Thoracic aorta (tissue), 2 donors: ENCODE data around the gene ZFP82. TPM values are rescaled to one million over a fixed set of nuclear protein-coding genes. Genes with fewer than 3 reads are reported as not detected.

Source experiments
- ATAC-seq: fragments of 150-250 bp; one replicate; pipeline ENCODE4 v1.8.0; 2017; ENCODE audit warnings: low read depth; ENCODE audit not compliant: insufficient number of reproducible peaks, low FRiP score
- DNase-seq: peaks from one replicate; pipeline ENCODE4 v3.0.0-alpha.2; 2020; ENCODE audit warnings: low spot score
- H3K27ac ChIP-seq, 2 donors: fragments of 200-600 bp; sonication (generic); 1 replicate in 1 of 2; 2 replicates in 1 of 2; pipeline ENCODE4 v1.5.1; 2016; ENCODE audit warnings: mild to moderate bottlenecking in 2 of 2, moderate library complexity in 2 of 2
- H3K27me3 ChIP-seq: fragments of 200-600 bp; sonication (generic); replicated peaks from 2 replicates; pipeline ENCODE4 v1.6.0; 2016; ENCODE audit warnings: mild to moderate bottlenecking; ENCODE audit not compliant: insufficient read depth
- H3K36me3 ChIP-seq: fragments of 200-600 bp; sonication (generic); one replicate; pipeline ENCODE4 v1.5.1; 2016
- H3K4me1 ChIP-seq, 2 donors: fragments of 200-600 bp; sonication (generic); 1 replicate in 1 of 2; 2 replicates in 1 of 2; pipeline versions ENCODE4 v1.5.1 to v1.6.0; 2016; ENCODE audit warnings: low read depth in 2 of 2, mild to moderate bottlenecking in 1 of 2; ENCODE audit not compliant: control insufficient read depth in 1 of 2
- H3K4me3 ChIP-seq: fragments of 200-600 bp; sonication (generic); 2 replicates; pipeline ENCODE4 v1.5.1; 2016; ENCODE audit warnings: mild to moderate bottlenecking
- H3K9me3 ChIP-seq: fragments of 200-600 bp; sonication (generic); 2 replicates; pipeline ENCODE4 v1.5.1; 2016
- CTCF ChIP-seq: fragments of 200-600 bp; sonication (generic); IDR thresholded peaks from one replicate; pipeline ENCODE4 v1.5.1; 2019; ENCODE audit warnings: antibody characterized with exemption
- total RNA-seq, 2 donors: library from RNA; depleted of rRNA; stranded (reverse); fragments of >200 nt; gene quantifications; one replicate each; pipeline versions ENCODE4 v1.1.0 to v1.2.3, GENCODE V29; 2016

ZFP82 gene
- total RNA-seq, 2 donors from 2014 or later, result 4.2 to 14.4 TPM

GRCh38 chr19:36392916-36393673 is 25.3 kb downstream of the ZFP82 start:
- H3K27me3 ChIP-seq, result no peaks in the 10 kb centered on the region
- TF ChIP-seq CTCF, result no peak
- no peaks in the 10 kb centered on the region for H3K4me1 ChIP-seq
- peaks cover 41% of the 10 kb centered on the region for H3K36me3 ChIP-seq
- peaks cover 94% of the 10 kb centered on the region for H3K9me3 ChIP-seq
- DNase-seq (no peak), ATAC-seq (no peak)
- no peak overlapping the region for H3K4me3 ChIP-seq
- H3K27ac ChIP-seq, result no peak overlapping the region

- H3K4me1 ChIP-seq, result peaks cover 8 to 19% of the 10 kb centered on the region in 2 donors
- H3K9me3 ChIP-seq, result no peaks in the 10 kb centered on the region
- H3K36me3 ChIP-seq, result no peaks in the 10 kb centered on the region
- no peak for TF ChIP-seq CTCF
- no peak for ATAC-seq
- H3K4me3 ChIP-seq, result peak overlapping the region; percentile 94
- H3K27me3 ChIP-seq, result no peaks in the 10 kb centered on the region
- DNase-seq, result no peak
- peak overlapping the region in 1 of 2 donors; percentile 90 for H3K27ac ChIP-seq
Observed at GRCh38 chr19:36379510-36379819, 39.0 kb downstream of the ZFP82 start.

GRCh38 chr19:36378625-36379509 is 39.6 kb downstream of the ZFP82 start, which contains the start of gene ZFP14:
Gene ZFP14 (minus strand): TSS chr19:36379201. CDS start chr19:36367892, 11,309 bp downstream.
- Histone ChIP-seq H3K36me3 (no peaks in the 10 kb centered on the region), H3K4me3 (peak within 1 kb of the TSS; percentile 94), H3K9me3 (no peaks in the 10 kb centered on the region), H3K27ac (peak within 1 kb of the TSS; percentile 70 to 90), H3K4me1 (peaks cover 8 to 19% of the 10 kb centered on the region in 2 donors), H3K27me3 (no peaks in the 10 kb centered on the region)
- ATAC-seq, result peak; percentile 94
- peak; percentile 82 for DNase-seq
- TF ChIP-seq CTCF, result peak; percentile 13

- ATAC-seq (no peak), DNase-seq (no peak)
- TF ChIP-seq CTCF, result no peak
- Histone ChIP-seq H3K27ac (peak overlapping the region; percentile 70 to 90), H3K36me3 (no peaks in the 10 kb centered on the region), H3K4me1 (peaks cover 8 to 19% of the 10 kb centered on the region in 2 donors), H3K9me3 (no peaks in the 10 kb centered on the region), H3K27me3 (no peaks in the 10 kb centered on the region), H3K4me3 (peak overlapping the region; percentile 94)
Observed at GRCh38 chr19:36377541-36378178, 40.8 kb downstream of the ZFP82 start.
